CD4-positive, alpha-beta T cell (primary cell): ENCODE results near the gene RAMAC. TPM values are rescaled to one million over a fixed set of nuclear protein-coding genes. Genes with fewer than 3 reads are reported as not detected.

Source experiments
- ATAC-seq: fragments of 200-7000 bp; cut with Tn5 transposase; one replicate; pipeline ENCODE4 v1.10.0; 2022; ENCODE audit warnings: mild to moderate bottlenecking; ENCODE audit not compliant: poor library complexity
- CTCF ChIA-PET: fragments of 350-600 bp; sonication (Branson Sonifier 250); formaldehyde crosslinking; loops from one replicate; lab custom pipeline; 2021; ENCODE audit warnings: antibody characterized with exemption, inconsistent platforms; lab: Charles Lee
- POLR2A ChIA-PET: fragments of 350-600 bp; sonication (Branson Sonifier 250); formaldehyde crosslinking; loops from one replicate; lab custom pipeline; 2021; ENCODE audit warnings: antibody characterized with exemption, inconsistent platforms; lab: Charles Lee
- DNase-seq, 14 experiments: peaks; one replicate each; pipeline ENCODE4 v3.0.0-alpha.2; 2013 to 2020; ENCODE audit warnings: mixed read lengths in 2 of 14
- H3K27ac ChIP-seq, 2 donors: one replicate each; pipeline versions ENCODE4 v1.5.1 to v1.7.0; 2013; ENCODE audit warnings: low read length in 2 of 2, low read depth in 1 of 2, mild to moderate bottlenecking in 1 of 2
- H3K27me3 ChIP-seq, 2 experiments: 1 replicate in 1 of 2; 2 replicates in 1 of 2; pipeline versions ENCODE4 v1.6.1 to v1.7.0; 2013; ENCODE audit warnings: low read length in 2 of 2, control low read depth in 1 of 2, mild to moderate bottlenecking in 1 of 2, moderate library complexity in 1 of 2; ENCODE audit not compliant: insufficient read depth in 2 of 2, control insufficient read depth in 1 of 2
- H3K36me3 ChIP-seq: one replicate; pipeline ENCODE4 v1.6.1; 2013; ENCODE audit warnings: low read length, control low read depth; ENCODE audit not compliant: insufficient read depth
- H3K4me1 ChIP-seq: one replicate; pipeline ENCODE4 v1.6.1; 2013; ENCODE audit warnings: low read length, control low read depth; ENCODE audit not compliant: insufficient read depth
- H3K4me3 ChIP-seq: one replicate; pipeline ENCODE4 v1.5.1; 2013; ENCODE audit warnings: mild to moderate bottlenecking, low read length, moderate library complexity
- H3K9me3 ChIP-seq, 2 experiments: 1 replicate in 1 of 2; 2 replicates in 1 of 2; pipeline versions ENCODE4 v1.6.1 to v1.7.0; 2013; ENCODE audit warnings: low read length in 2 of 2, mild to moderate bottlenecking in 2 of 2, control low read depth in 1 of 2, moderate library complexity in 1 of 2; ENCODE audit not compliant: control insufficient read depth in 1 of 2, insufficient read depth in 1 of 2
- H3K27ac Mint-ChIP-seq: one replicate; pipeline ENCODE4 v1.8.0; 2020; ENCODE audit warnings: mixed read lengths
- H3K27me3 Mint-ChIP-seq: one replicate; pipeline ENCODE4 v1.8.0; 2021; ENCODE audit warnings: mixed read lengths
- H3K36me3 Mint-ChIP-seq: one replicate; pipeline ENCODE4 v1.8.0; 2021; ENCODE audit warnings: low read depth, mixed read lengths
- H3K4me1 Mint-ChIP-seq: one replicate; pipeline ENCODE4 v1.8.0; 2021; ENCODE audit warnings: low read depth, mixed read lengths
- H3K4me3 Mint-ChIP-seq: one replicate; pipeline ENCODE4 v1.8.0; 2020; ENCODE audit warnings: mild to moderate bottlenecking, mixed read lengths
- H3K9me3 Mint-ChIP-seq: one replicate; pipeline ENCODE4 v1.8.0; 2020; ENCODE audit warnings: mixed read lengths
- CTCF ChIP-seq: fragments of 200-600 bp; IDR thresholded peaks from one replicate; pipeline ENCODE4 v1.8.0; 2022; ENCODE audit warnings: antibody characterized with exemption, mild to moderate bottlenecking
- intact Hi-C, 2 experiments: fragments of 100-400 bp; cut with DNase I in 1 of 2; cut with micrococcal nuclease in 1 of 2; formaldehyde crosslinking; loops; one replicate each; pipeline versions ENCODE4 v1.15.1 to v1.9.0; 2023 to 2025; cut with DNase I, micrococcal nuclease
- total RNA-seq, 174 experiments: library from RNA in 2 of 174; stranded (reverse) in 2 of 174; gene quantifications; one replicate each; pipeline ENCODE4 v1.2.3 and lab custom pipeline; 2021 to 2026

RAMAC gene
- total RNA-seq, 2 experiments from 2014 or later = 25.5 to 26.5 TPM

GRCh38 chr15:83010709-83011270 is 24.8 kb downstream of the RAMAC start:
- Mint-ChIP-seq H3K4me1 (peaks cover 56% of the 10 kb centered on the region), H3K4me3 (peak overlapping the region; percentile 100), H3K9me3 (no peaks in the 10 kb centered on the region), H3K36me3 (peaks cover 51% of the 10 kb centered on the region), H3K27me3 (no peaks in the 10 kb centered on the region), H3K27ac (peak overlapping the region; percentile 88)
- Histone ChIP-seq H3K4me3 (peak overlapping the region; percentile 82), H3K4me1 (peaks cover 24% of the 10 kb centered on the region), H3K27me3 (no peaks in the 10 kb centered on the region), H3K36me3 (peaks cover 32% of the 10 kb centered on the region), H3K27ac (peak overlapping the region; percentile 70 to 84), H3K9me3 (no peaks in the 10 kb centered on the region)
- ChIA-PET CTCF (interaction anchor here (1.0 to 2.9 kb wide), 16 partner anchors 11 to 480 kb away, joined by 3 to 22 read pairs (median 4); partner anchors contain the start of genes RAMAC, RPS17 and TM6SF1), POLR2A (interaction anchor here (0.7 to 2.9 kb wide), 7 partner anchors 25 to 475 kb away, joined by 3 to 21 read pairs (median 7); partner anchors contain the start of genes RAMAC, RPS17 and WHAMM)
- peak; percentile 59 for TF ChIP-seq CTCF
- peak; percentile 48 to 86 (median 71) for DNase-seq
- intact Hi-C loops = loop anchor here (2.0 to 10.0 kb wide), 7 partner anchors 26 to 472 kb away; partner anchors contain the start of genes BTBD1 (in 2 of the 2), HDGFL3 (in 1 of the 2) and RPS17 (in 1 of the 2)
- ATAC-seq = peak; percentile 64

- Histone ChIP-seq H3K27me3 (no peaks in the 10 kb centered on the region), H3K9me3 (no peaks in the 10 kb centered on the region), H3K36me3 (peaks cover 29% of the 10 kb centered on the region), H3K4me1 (peaks cover 24% of the 10 kb centered on the region), H3K27ac (peak within 1 kb of the TSS; percentile 70 to 84), H3K4me3 (peak within 1 kb of the TSS; percentile 82)
- ChIA-PET CTCF (interaction anchor here (0.9 to 2.9 kb wide), 17 partner anchors 11 to 481 kb away, joined by 3 to 22 read pairs (median 5); partner anchors contain the start of genes RAMAC, RPS17 and TM6SF1), POLR2A (interaction anchor here (0.6 to 2.9 kb wide), 10 partner anchors 10 to 842 kb away, joined by 3 to 21 read pairs (median 7); partner anchors contain the start of genes RAMAC, RPS17 and WHAMM)
- intact Hi-C loops = loop anchor here (2.0 to 10.0 kb wide), 7 partner anchors 27 to 473 kb away; partner anchors contain the start of genes BTBD1 (in 2 of the 2), HDGFL3 (in 1 of the 2) and RPS17 (in 1 of the 2)
- Mint-ChIP-seq H3K4me1 (peaks cover 56% of the 10 kb centered on the region), H3K27ac (peak within 1 kb of the TSS; percentile 88), H3K4me3 (peak within 1 kb of the TSS; percentile 100), H3K27me3 (no peaks in the 10 kb centered on the region), H3K9me3 (no peaks in the 10 kb centered on the region), H3K36me3 (peaks cover 50% of the 10 kb centered on the region)
- TF ChIP-seq CTCF = no peak
- ATAC-seq = peak; percentile 81
- peak; percentile 68 to 94 (median 82) for DNase-seq
Observed at GRCh38 chr15:83011271-83012075, 25.5 kb downstream of the RAMAC start, which contains the start of gene C15orf40. C15orf40 (minus strand) TSS chr15:83011639; CDS start chr15:83011607, 32 bp downstream.

- CTCF ChIA-PET = interaction anchor here (0.9 to 2.9 kb wide), 13 partner anchors 10 to 472 kb away, joined by 3 to 22 read pairs (median 6); partner anchors contain the start of genes RAMAC, RPS17 and TM6SF1
- Mint-ChIP-seq H3K4me3 (peak overlapping the region; percentile 100), H3K27ac (peak overlapping the region; percentile 88)
Observed at GRCh38 chr15:83012076-83012426, 26.0 kb downstream of the RAMAC start.

More at GRCh38 chr15:83012076-83012426, 26.0 kb downstream of the RAMAC start:
- H3K27me3 ChIP-seq = no peaks in the 10 kb centered on the region
- POLR2A ChIA-PET = interaction anchor here (0.6 to 2.9 kb wide), 8 partner anchors 10 to 842 kb away, joined by 3 to 21 read pairs (median 7); partner anchors contain the start of genes RAMAC, RPS17 and WHAMM
- Mint-ChIP-seq H3K4me1 (peaks cover 56% of the 10 kb centered on the region), H3K36me3 (peaks cover 48% of the 10 kb centered on the region), H3K9me3 (no peaks in the 10 kb centered on the region), H3K27me3 (no peaks in the 10 kb centered on the region)
- peak overlapping the region; percentile 82 for H3K4me3 ChIP-seq
- no peak for TF ChIP-seq CTCF
- DNase-seq (no peak), ATAC-seq (no peak)
- peaks cover 24% of the 10 kb centered on the region for H3K4me1 ChIP-seq
- intact Hi-C loops = loop anchor here (5.0 to 10.0 kb wide), 5 partner anchors 53 to 470 kb away; partner anchors contain the start of genes BTBD1 (in 2 of the 2), HDGFL3 (in 1 of the 2) and RPS17 (in 1 of the 2)
- peaks cover 26% of the 10 kb centered on the region for H3K36me3 ChIP-seq
- no peaks in the 10 kb centered on the region for H3K9me3 ChIP-seq
- H3K27ac ChIP-seq = peak overlapping the region; percentile 65 to 84
